Measurements from ENCODE around the gene MESD. TPM values are rescaled to one million over a fixed set of nuclear protein-coding genes. Genes with fewer than 3 reads are reported as not detected.

The MESD gene
- polyA plus RNA-seq, 1 experiment, result 11.0 TPM

DNA sequence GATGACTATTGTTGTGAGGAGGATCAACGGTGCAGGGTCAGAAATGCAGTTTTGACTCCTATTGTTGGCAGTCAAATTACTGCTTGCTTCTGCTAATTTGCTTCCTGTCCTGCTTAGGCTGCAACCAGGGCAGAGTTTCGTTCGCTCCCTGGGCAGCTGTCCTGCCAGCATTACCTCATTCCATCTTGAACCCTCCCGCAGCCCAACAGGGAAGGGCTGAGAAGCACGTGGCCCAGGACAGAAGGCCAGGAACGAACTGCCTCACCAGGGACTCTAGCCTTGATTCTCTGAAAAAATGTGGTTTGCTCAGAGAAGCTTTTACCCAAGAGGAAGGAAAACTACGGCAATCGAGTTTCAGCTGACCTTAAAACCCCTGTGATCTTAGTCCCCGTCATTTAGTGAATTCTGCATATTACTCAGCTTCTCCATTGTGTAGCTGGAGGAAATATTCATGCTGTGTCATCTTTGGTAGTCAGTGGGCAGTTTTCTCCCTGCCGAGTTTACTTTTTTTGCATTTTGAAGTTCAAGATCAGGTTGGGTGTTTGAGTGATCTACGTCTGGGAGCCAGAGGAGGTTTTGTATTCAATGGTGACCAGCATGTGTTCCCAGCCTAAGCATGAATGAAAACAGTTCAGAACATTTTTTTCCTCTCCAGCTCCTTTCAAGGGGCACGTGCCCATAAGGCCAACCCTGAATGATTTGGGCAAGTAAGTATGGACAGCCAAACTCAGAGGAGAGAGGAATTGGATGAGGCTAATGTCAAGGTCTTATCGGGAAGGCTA lies 34.1 kb upstream of the MESD start:
- TF ChIP-seq, protein P1, sequence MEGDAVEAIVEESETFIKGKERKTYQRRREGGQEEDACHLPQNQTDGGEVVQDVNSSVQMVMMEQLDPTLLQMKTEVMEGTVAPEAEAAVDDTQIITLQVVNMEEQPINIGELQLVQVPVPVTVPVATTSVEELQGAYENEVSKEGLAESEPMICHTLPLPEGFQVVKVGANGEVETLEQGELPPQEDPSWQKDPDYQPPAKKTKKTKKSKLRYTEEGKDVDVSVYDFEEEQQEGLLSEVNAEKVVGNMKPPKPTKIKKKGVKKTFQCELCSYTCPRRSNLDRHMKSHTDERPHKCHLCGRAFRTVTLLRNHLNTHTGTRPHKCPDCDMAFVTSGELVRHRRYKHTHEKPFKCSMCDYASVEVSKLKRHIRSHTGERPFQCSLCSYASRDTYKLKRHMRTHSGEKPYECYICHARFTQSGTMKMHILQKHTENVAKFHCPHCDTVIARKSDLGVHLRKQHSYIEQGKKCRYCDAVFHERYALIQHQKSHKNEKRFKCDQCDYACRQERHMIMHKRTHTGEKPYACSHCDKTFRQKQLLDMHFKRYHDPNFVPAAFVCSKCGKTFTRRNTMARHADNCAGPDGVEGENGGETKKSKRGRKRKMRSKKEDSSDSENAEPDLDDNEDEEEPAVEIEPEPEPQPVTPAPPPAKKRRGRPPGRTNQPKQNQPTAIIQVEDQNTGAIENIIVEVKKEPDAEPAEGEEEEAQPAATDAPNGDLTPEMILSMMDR (IDR thresholded peaks at IDR 0.05; ENCODE audit: insufficient read depth, low read depth, low read length), result no peak
- no peak overlapping the region for H3K4me3 ChIP-seq (ENCODE audit: low read depth, low read length)
- CTCF ChIA-PET, result interaction anchor here (0.7 to 1.4 kb wide), 3 partner anchors 10 to 80 kb away, joined by 3 to 5 read pairs (median 3); no protein-coding TSS in a partner anchor
- DNase-seq (ENCODE audit: low read depth), result peak; percentile 50
- no peaks in the 10 kb centered on the region for H3K27me3 ChIP-seq (ENCODE audit: control insufficient read depth, insufficient read depth, low read length)
- POLR2A ChIA-PET, result interaction anchor here (0.7 kb wide), 1 partner anchor 70 kb away, joined by 3 read pairs; no protein-coding TSS in a partner anchor
- no peaks in the 10 kb centered on the region for H3K36me3 ChIP-seq (ENCODE audit: control insufficient read depth, insufficient read depth, low read length)

DNA sequence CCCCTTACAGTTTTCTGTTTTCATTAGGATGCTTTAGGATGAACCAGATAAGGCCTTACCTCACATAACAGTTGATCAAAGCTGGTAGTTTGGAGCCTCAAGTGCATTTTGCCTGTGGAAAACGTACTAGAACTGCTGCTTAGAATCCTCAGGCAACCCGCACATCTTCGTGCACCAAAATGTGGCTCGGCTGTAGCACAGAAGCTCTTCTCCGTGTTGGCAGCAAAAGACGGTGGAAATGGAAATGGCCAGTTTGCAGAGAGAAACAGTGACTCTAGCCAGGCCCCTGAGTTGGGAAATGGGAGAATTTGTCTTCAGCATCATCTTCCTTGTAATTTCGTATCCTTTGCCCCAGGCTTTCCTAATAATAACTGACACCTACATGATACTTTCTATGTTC lies 31.7 kb upstream of the MESD start:
- H3K4me3 ChIP-seq (ENCODE audit: low read depth, low read length), result no peak overlapping the region
- TF ChIP-seq, protein P1 (IDR thresholded peaks at IDR 0.05; ENCODE audit: insufficient read depth, low read depth, low read length), result no peak
- no peaks in the 10 kb centered on the region for H3K27me3 ChIP-seq (ENCODE audit: control insufficient read depth, insufficient read depth, low read length)
- ChIA-PET POLR2A (no interaction called here), CTCF (no interaction called here)
- DNase-seq (ENCODE audit: low read depth), result no peak
- no peaks in the 10 kb centered on the region for H3K36me3 ChIP-seq (ENCODE audit: control insufficient read depth, insufficient read depth, low read length)

DNA sequence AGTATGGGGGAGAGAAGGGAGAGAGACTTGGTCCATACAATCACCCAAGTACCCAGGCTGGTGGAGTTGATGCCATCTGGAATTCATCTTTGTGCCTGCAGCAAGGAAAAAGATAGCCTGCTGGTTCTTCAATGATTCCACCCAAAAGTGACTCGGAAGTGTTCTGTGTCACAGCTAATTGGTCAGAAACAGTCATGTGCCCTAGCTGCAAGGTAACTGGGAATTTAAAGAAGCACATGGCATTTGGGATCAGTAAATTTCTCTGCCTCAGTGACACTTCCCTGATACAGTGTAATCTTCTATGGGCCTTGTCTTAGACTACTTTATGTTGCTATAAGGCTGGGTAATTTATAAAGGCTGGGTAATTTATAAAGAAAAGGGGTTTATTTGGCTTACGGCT lies 28.6 kb upstream of the MESD start:
- Histone ChIP-seq H3K27me3 (ENCODE audit: control insufficient read depth, insufficient read depth, low read length) (no peaks in the 10 kb centered on the region), H3K36me3 (ENCODE audit: control insufficient read depth, insufficient read depth, low read length) (no peaks in the 10 kb centered on the region), H3K4me3 (ENCODE audit: low read depth, low read length) (no peak overlapping the region)
- TF ChIP-seq, protein P1 (IDR thresholded peaks at IDR 0.05; ENCODE audit: insufficient read depth, low read depth, low read length), result no peak
- DNase-seq (ENCODE audit: low read depth), result no peak
- POLR2A ChIA-PET, result interaction anchor here (0.5 kb wide), 1 partner anchor 18 kb away, joined by 7 read pairs; the partner anchor contains the start of gene TLNRD1
- CTCF ChIA-PET, result interaction anchor here (2.0 kb wide), 1 partner anchor 248 kb away, joined by 5 read pairs; no protein-coding TSS in a partner anchor

DNA sequence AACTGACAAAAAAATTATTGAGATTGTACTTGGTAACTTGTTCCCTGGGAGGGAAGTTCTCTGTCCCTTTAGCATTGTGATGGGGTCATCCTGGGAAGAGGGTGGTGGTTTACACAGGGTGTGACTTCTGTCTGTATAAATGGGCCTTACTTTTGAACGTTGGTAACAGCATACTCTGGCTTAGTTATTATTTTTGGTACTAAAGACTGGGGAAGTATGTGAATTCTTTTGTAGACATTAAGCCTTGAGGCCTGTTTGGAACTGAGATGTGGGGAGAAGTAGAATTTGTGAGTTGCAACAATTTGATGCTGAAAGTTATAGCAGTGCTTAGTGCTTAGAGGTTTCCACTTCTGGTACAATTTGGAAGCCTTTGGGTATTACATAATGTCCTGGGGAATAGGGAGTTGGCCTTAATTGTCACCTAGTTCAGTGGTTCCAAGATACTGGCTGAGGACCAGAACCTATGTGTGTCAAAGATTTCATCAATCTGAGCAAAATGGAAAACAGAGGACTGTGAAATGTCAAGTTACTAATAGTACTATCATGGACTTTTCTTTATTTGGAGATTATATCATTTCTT lies 27.0 kb upstream of the MESD start:
- ChIA-PET POLR2A (interaction anchor here (0.6 kb wide), 1 partner anchor 16 kb away, joined by 6 read pairs; no protein-coding TSS in a partner anchor), CTCF (interaction anchor here (0.6 to 2.0 kb wide), 2 partner anchors 200 to 249 kb away, joined by 3 to 5 read pairs; no protein-coding TSS in a partner anchor)
- H3K27me3 ChIP-seq (ENCODE audit: control insufficient read depth, insufficient read depth, low read length), result no peaks in the 10 kb centered on the region
- DNase-seq (ENCODE audit: low read depth), result no peak
- H3K36me3 ChIP-seq (ENCODE audit: control insufficient read depth, insufficient read depth, low read length), result no peaks in the 10 kb centered on the region
- TF ChIP-seq, protein P1 (IDR thresholded peaks at IDR 0.05; ENCODE audit: insufficient read depth, low read depth, low read length), result no peak
- H3K4me3 ChIP-seq (ENCODE audit: low read depth, low read length), result no peak overlapping the region

Measured in BJ (cell line).